ENCODE results near the gene GPR89A.

Gene GPR89A

GRCh38 chr1:145696630-145696960, 88.8 kb downstream of the GPR89A start:
- Mint-ChIP-seq H3K27ac (no peak overlapping the region), H3K36me3 (ENCODE audit: low read depth) (no peaks in the 10 kb centered on the region), H3K27me3 (ENCODE audit: low read depth, poor library complexity) (peaks cover 3% of the 10 kb centered on the region), H3K4me1 (peaks cover 11% of the 10 kb centered on the region), H3K9me3 (peaks cover 14% of the 10 kb centered on the region), H3K4me3 (no peak overlapping the region)
- TF ChIP-seq, protein P1, sequence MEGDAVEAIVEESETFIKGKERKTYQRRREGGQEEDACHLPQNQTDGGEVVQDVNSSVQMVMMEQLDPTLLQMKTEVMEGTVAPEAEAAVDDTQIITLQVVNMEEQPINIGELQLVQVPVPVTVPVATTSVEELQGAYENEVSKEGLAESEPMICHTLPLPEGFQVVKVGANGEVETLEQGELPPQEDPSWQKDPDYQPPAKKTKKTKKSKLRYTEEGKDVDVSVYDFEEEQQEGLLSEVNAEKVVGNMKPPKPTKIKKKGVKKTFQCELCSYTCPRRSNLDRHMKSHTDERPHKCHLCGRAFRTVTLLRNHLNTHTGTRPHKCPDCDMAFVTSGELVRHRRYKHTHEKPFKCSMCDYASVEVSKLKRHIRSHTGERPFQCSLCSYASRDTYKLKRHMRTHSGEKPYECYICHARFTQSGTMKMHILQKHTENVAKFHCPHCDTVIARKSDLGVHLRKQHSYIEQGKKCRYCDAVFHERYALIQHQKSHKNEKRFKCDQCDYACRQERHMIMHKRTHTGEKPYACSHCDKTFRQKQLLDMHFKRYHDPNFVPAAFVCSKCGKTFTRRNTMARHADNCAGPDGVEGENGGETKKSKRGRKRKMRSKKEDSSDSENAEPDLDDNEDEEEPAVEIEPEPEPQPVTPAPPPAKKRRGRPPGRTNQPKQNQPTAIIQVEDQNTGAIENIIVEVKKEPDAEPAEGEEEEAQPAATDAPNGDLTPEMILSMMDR (IDR thresholded peaks at IDR 0.05), result no peak
- DNase-seq, result no peak

- no peak overlapping the region for H3K27ac Mint-ChIP-seq
- TF ChIP-seq, protein P1 (IDR thresholded peaks at IDR 0.05), result no peak
- H3K36me3 Mint-ChIP-seq (ENCODE audit: low read depth), result no peaks in the 10 kb centered on the region
- no peaks in the 10 kb centered on the region for H3K9me3 Mint-ChIP-seq
- H3K4me1 Mint-ChIP-seq, result peaks cover 2% of the 10 kb centered on the region
- H3K4me3 Mint-ChIP-seq, result no peak overlapping the region
- peaks cover 24% of the 10 kb centered on the region for H3K27me3 Mint-ChIP-seq (ENCODE audit: low read depth, poor library complexity)
- no peak for DNase-seq
Observed at GRCh38 chr1:145701306-145701862, 93.6 kb downstream of the GPR89A start.

DNA sequence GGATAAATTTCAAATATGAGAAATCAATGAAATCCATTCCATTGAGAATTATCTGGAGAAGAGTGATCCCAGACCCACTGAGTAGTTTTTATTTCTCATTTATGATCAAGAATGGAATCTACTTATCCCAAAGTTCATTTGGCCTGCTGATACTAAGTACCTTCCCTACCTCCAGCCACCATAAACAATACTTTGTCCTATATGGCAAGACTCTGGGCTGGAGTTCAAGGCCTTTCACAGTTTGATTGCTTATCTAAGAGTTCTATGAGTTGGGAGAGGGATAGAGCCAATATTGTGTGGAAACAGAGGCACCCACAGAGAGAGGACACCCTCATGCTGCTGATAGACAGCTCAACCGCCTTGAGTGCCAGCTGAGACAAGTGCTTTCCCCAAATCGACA, 94.3 kb downstream of the GPR89A start:
- Mint-ChIP-seq H3K27me3 (ENCODE audit: low read depth, poor library complexity) (peaks cover 26% of the 10 kb centered on the region), H3K4me1 (peaks cover 8% of the 10 kb centered on the region), H3K27ac (no peak overlapping the region), H3K4me3 (no peak overlapping the region), H3K9me3 (no peaks in the 10 kb centered on the region), H3K36me3 (ENCODE audit: low read depth) (no peaks in the 10 kb centered on the region)
- DNase-seq, result no peak
- TF ChIP-seq, protein P1 (IDR thresholded peaks at IDR 0.05), result no peak

- Mint-ChIP-seq H3K36me3 (ENCODE audit: low read depth) (no peaks in the 10 kb centered on the region), H3K27ac (no peak overlapping the region), H3K27me3 (ENCODE audit: low read depth, poor library complexity) (peaks cover 29% of the 10 kb centered on the region), H3K4me1 (peaks cover 16% of the 10 kb centered on the region), H3K9me3 (no peaks in the 10 kb centered on the region), H3K4me3 (no peak overlapping the region)
- DNase-seq, result no peak
- TF ChIP-seq, protein P1 (IDR thresholded peaks at IDR 0.05), result no peak
Observed at GRCh38 chr1:145702826-145703225, 95.0 kb downstream of the GPR89A start.

GRCh38 chr1:145705622-145706021, 97.8 kb downstream of the GPR89A start:
- no peaks in the 10 kb centered on the region for H3K9me3 Mint-ChIP-seq
- no peak overlapping the region for H3K27ac Mint-ChIP-seq
- H3K36me3 Mint-ChIP-seq (ENCODE audit: low read depth), result no peaks in the 10 kb centered on the region
- H3K4me1 Mint-ChIP-seq, result peaks cover 24% of the 10 kb centered on the region
- H3K27me3 Mint-ChIP-seq (ENCODE audit: low read depth, poor library complexity), result peaks cover 35% of the 10 kb centered on the region
- DNase-seq, result no peak
- H3K4me3 Mint-ChIP-seq, result no peak overlapping the region
- TF ChIP-seq, protein P1 (IDR thresholded peaks at IDR 0.05), result no peak

GRCh38 chr1:145706086-145706664, 98.4 kb downstream of the GPR89A start:
- Mint-ChIP-seq H3K27ac (no peak overlapping the region), H3K36me3 (ENCODE audit: low read depth) (no peaks in the 10 kb centered on the region), H3K4me1 (peaks cover 30% of the 10 kb centered on the region), H3K4me3 (no peak overlapping the region), H3K27me3 (ENCODE audit: low read depth, poor library complexity) (peaks cover 35% of the 10 kb centered on the region), H3K9me3 (no peaks in the 10 kb centered on the region)
- TF ChIP-seq, protein P1 (IDR thresholded peaks at IDR 0.05), result no peak
- no peak for DNase-seq
